Left hindlimb (tissue), 1 donor: ENCODE results near the gene COL4A1.

Experiments
- DNase-seq: peaks from one replicate; pipeline ENCODE4 v3.0.0-alpha.2; 2018

COL4A1 gene

DNA sequence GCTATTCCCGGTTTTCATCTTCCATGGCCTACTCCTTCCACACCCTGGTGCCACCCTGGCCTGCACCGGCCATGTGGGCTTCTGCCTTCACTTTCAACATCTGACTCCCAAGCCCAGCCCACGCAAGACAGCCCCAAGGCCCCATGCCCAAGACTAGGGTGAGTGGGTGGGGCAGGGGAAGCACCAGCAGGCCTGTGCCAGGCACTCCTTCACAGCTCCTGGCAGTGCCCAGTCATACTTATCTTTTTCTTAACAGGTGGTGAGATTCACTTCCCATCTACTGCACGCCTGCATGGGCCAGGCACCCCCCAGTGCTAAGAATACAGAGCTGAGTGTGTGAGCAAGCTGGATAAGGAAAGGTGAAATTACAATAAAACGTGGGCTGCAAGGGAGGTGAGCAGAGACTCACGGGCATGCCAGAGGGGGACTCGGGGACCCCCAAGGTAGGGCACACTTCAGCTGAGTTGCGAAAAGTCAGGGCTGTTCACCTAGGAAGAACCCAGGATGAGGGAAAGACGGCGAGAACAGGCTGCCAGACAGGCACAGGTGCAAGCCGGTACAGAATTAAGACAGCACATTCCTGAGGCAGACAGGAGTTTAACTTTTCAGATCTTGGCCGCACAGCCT lies 55.7 kb downstream of the COL4A1 start:
- DNase-seq = no peak

DNA sequence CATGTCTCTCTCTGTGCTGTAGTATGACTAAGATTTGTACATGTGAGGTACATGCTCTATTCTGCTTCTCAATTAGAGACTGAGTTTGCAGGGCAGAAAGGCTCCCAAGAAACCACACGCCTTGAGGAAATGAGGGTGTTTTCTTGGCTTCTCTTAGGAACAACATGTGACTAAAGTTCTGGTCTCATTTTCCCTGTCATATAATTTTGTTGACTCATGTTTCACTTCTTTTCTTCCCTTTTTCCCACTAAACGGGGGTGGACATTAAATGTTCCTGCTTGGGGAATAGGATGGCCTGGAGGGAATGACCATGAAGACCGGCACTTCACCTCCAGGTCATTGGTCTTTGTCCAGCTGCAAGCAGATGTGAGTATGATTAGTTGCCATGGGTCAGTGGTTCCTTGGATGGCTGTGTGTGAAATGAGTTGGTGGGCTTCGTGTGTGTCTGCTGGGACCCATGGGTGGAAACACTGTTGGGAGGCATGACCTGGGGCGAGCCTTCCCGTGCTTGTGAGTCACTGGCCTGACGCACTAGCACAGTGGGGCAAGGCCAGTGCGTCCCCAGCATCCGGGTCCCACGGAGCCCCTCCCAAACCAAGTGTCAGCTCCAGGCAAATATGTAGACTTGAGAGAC lies 56.6 kb downstream of the COL4A1 start:
- DNase-seq = no peak

DNA sequence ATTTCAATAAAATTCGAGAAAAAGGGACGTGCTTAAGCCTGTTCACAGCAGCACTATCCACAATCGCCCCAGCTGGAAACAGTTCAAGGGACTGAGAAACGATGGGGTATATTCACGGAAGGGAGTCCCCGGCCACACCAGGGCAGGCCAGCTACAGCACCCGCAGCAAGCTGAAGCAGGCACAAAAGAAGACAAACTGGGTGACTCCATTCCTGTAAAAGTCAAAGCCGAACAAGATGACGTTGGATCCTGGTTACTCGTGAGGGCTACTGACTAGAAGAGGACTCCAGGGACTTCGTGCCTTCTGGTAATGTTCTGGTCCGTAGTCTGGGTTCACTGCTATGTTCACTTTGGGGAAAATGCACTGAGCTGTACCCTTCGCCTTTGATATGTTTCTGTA lies 57.6 kb downstream of the COL4A1 start:
- DNase-seq = no peak

DNA sequence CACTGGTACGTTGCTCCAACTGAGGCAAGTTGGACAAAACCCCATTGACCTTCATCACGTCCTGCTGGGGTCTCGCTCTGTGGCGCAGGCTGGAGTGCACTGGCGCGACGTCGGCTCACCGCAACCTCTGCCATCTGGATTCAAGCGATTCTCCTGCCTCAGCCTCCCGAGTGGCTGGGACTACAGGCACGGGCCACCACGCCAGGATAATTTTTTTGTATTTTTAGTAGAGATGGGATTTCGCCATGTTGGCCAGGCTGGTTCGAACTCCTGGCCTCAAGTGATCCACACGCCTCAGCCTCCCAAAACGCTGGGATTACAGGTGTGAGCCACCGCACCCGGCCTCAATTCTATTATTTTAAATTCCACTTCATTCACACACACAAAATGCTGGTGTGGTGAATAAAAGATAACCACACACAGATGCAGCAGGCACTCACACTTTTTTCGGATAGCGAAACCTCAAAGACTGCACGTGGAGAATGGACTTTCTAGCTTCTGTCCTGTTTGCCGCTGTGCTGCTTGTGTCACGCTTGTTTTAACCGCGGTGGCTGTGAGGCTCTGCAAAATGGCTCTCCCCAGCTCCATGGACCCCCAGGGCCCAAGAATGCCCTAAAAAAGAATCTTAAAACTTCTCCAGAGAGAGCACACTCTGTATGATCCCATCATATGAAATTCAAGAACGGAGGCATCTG lies 58.4 kb downstream of the COL4A1 start:
- no peak for DNase-seq

DNA sequence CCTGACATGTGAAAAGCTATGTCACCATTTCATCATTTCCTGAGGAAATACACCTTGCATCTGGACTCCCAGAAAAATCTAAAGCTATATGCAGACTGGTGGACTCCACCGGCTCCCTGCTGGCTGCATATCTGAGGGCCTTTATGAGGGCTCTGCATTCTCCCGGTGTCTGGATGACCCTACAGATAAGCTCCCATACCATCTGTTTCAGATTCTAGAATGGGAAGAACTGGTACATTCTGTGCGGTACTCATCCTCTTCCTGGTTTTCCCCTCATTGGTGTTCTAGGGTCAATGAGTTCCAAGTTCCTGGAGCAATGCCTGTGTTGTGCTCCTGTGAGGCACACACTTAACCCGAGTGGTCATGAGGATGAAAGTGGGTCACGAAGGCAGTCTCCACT lies 60.4 kb downstream of the COL4A1 start:
- no peak for DNase-seq

DNA sequence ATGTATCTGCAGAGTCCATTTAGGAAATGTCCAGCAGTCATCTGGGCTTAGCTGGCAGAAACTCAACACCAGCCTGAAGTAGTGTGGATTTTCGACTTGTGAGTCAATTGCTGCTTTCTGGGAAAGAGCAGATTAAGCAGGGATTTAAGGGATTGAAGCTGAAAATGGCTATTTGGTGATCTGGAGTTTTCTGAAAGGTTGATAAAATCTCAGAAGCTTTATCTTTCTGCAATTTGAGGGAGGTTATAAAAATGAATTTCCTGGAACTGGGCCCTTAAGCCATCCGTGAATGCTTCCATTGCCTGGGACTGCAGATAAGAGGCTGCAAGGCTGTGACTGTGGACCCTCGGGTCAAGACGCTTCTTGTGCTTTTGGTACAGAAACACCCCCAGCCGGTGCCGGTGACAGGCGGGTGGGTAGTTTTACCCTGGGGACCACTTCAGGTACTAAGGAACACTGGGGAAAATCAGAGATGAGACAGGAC lies 61.5 kb downstream of the COL4A1 start:
- DNase-seq = no peak

DNA sequence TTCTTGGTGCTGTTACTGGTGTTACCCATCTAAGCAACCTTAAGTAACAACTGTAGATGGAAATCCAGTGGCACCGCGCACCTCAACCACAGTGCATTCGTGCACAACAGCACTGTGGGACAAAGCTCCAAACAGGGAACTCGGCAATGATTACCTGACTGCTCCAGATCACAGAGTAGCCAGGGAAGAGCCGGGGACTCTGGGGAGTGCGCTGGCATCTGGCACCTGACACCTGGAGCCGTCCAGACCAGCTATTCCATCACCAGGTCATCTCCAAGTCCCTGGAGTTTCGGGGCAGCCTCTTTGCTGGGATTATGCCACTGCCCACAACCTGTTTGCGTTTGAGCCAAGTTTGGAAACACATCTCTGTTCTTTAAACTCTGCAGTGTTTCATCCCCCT lies 62.0 kb downstream of the COL4A1 start:
- no peak for DNase-seq

DNA sequence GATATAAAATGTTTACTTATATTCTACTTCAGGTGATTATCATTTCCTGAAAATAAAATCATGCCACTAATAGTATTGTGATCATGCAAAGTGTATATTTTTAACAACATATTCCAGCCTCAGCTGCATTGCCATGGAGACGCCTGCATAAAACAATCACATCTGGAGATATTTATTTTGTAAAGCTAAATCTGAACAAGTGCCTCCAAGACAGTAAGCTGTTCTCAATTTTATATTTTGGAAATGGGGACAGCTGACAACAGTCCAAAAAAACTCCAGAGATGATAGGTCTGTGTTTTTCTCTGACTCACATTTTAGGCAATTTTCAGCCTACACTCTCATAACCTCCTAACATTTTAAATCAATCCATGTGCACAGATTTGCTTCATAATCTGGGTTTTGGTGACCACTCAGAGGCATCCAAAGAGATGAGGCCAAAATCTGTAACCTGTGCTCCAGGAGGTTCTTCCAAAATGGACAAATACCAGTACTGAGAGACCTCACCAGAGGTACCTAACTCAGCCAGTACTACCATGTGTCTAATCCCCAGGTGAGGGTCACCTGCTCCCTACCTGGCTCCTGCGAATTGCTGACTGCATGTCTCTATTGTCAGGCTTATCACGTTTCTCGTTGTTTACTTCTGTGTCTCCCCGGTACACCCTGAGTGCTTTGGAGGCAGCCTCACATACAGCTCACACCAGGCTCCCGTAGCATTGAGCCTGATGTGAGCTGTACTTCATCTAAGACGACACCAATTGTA lies 62.7 kb downstream of the COL4A1 start:
- no peak for DNase-seq

DNA sequence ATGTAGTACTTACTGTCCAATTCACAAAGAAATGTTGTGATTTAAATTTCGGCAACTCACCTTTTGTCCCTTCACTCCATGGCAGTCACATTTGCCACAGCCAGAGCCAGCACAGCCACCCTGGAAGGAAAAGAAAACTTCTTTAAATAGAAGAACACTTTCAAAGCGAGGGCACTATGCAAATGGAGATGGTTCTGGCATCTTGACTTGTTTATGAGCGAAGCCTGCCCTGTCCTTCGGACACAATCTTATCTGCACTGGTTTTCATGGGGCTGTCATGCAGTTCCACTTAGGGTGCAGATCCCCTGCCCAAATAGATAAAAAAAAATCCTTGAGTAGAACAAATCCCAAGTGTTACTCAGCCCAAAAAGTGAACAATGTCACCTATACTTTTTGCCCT lies 64.3 kb downstream of the COL4A1 start:
- DNase-seq = no peak

DNA sequence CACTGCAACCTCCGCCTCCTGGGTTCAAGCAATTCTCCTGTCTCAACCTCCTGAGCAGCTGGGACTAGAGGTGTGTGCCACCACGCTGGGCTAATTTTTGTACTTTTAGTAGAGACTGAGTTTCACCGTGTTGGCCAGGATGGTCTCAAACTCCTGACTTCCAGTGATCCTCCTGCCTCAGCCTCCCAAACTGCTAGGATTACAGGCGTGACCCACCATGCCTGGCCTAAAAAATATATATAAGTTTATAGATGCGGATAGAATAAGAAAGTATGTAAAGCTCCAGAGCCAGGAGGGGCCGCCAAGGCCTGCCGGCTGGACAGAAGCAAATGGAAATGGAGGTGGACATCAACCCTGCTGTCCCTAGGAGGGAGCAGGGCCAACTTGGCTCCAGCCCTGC lies 66.0 kb downstream of the COL4A1 start:
- no peak for DNase-seq

DNA sequence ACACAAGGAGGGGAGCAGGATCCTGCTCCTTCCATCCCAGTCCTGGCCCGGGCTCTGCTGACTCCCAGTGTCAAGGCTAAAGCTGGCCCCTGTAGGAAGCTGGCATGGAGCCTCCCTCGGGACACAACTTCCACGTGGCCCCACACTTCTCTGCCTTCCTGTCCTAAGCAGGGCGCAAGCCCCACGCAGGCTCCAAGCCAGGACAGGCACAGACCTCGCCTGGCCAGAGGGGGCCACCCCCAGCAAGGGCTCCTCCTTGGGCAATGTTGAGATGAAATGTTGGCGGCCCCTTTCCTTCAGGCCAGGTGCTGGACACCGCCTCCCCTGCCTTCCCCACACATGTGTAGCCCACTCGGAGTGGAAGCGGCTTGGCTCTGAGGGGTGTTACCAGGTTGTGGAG lies 66.6 kb downstream of the COL4A1 start:
- DNase-seq = no peak

DNA sequence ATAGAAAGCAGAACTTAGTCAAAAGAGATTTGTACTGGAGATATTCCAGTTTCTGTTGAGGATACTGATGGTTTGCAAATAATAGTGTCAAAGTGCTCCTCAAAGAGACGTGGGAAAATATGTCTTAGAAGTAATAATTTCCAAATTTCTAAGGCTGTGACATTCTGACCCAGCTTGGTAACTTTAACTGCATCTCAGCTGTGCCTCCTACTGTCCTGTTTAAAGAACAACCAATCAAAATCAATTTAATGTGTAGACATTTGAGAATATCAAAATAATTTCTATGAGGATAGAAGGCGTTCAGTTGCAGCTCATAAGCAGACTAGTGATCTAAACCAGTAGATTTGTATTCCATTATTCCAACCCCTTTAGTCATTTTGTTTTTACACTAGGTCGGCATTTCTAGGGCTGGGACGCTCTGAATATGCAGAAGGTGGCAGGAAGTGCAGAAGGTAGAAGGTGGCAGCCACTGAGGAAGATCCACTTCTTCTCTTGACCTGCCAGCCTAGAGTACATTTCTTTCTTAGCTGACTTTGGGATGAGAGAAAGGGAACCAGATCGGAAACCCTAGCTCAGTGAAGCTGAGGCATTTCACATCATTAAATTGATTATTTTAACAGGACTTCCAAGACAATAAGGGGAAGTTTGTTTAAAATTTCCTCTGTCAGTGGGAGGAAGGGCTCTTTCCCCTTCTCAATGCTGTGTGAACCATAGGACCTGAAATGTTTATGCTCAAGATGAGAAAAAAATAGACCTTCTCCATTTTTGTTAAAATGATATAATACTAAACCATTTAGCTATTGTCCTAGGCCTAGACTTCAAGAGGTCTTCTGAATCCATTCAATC lies 67.5 kb downstream of the COL4A1 start:
- no peak for DNase-seq

DNA sequence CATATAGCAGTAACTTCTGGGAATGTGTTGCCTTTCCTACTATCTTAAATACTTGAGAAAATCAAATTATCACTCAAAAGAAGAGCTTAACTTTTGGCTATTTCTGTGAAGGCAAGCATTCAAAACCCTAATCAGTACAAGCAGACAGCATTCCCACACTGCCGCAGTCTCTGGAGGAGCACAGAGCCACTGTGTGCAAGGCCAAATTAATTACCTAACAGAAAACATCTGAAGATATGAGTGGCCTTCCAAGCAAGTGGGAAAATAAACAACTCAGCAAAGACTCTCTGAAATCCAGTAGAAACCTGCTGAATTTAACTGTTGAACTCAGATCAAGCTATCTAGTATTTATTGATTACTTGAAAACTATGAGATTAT lies 68.2 kb downstream of the COL4A1 start:
- no peak for DNase-seq

DNA sequence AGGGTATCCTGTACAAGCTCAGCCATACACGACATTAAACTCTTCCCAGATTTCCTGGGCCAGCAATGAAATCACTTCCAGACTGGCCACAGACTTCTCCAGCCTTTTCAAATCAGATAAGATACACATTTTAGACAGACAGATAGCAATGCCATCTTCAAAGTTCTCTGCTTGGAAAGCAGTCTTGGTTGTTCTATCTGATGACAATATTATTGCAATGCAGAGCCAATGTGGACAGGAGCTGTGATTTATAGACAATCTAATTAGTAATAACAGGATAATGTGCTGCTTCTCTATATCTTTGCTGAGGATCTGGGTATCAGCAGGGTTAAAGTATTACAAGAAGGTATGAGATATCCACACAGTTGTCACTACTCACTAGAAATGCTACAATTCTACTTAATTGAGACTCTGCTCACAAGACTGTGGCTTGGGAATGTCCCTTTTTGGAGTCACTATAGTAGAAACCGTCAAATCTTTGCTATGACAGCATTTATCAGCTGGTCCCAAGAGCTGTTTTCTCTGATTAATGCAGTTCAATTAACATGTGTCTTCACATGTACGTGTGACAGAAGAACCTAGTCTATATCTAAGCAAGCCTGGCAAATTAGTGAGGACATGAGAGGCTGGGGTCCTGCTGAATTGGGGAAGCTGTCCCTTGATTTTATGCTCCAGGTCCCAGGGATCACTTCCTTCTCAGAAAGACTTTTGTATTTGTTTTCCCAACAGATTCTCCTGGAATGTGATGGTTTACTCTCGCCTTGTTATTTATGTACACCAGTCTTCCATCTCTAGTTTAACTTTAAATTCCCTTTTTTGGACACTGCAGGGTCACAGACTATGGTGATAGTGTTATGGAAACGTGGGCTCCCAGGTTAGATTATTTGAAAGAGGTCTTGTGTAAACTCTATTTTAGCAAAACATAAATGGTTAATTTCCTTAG lies 68.8 kb downstream of the COL4A1 start:
- no peak for DNase-seq

DNA sequence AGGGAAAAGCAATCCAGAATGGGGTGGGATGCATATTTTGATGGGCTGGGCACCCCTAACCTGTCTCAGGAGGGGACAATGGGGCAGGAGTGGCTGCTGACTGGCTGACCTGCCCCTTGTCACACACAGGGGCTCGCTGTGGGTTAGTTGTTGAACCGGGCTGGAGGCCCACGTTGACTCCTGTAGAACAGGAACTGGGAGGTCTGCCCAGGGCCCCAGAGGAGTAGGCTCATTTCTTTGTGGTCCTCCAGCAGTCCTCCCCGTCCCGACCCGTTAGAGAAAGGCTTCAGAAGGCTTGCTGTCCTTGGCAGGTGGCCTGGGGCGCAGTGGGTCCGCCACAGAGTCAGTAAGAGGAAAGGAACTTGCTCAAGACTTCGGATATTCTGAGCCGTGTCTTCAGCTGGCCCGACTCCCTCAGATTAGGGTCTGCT lies 70.1 kb downstream of the COL4A1 start:
- DNase-seq = no peak

DNA sequence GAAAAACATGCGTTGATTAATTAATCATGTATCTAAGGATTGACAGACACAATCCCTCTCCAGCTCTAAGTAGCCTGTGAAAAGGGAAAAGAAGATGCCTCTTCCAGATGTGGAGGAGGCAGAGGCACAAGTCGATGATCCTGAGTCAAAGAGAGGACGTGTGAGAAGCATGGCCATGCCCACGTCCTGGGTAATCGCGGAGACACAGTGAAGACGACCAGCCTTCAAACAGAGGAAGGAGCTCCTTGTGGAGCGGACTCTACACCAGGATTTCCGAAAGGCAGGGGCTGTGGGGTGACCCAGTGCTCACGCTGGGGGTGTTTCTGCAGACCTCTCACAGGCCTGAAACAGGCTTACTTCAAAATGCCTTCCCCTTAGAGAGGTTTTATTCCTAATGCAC lies 70.5 kb downstream of the COL4A1 start:
- no peak for DNase-seq

DNA sequence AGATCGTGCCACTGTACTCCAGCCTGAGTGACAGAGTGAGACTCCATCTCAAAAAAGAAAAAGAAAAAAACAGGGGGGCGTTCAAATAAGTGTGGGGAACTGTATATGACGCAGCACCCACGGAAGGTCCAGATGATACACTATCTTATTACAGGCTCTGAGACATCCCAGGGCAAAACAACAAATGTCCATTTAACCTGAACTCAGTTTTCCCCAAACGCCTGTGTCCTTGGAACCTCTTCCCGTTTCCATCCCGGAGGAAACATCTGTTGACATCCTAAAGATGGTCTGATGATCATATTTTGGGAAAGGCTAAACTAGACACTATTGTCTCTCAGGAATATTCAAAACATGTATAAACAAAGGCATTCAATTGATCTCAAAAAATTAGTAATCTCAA lies 72.4 kb downstream of the COL4A1 start:
- DNase-seq = no peak

DNA sequence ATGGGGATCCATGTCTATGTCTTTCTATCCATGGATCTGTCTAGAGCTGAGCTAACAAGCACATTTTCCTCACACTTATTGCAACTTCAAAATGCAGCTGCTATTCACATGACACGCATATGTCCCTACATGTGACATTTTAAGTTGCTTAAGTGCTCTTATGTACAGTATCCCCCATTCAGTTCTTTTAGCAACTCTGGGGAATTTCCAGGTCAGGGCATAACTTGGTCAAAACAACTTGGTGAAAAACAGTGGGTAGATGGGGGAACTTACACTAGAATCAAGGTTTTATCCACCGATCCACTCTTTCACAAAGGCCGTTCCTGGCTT lies 73.0 kb downstream of the COL4A1 start:
- no peak for DNase-seq

DNA sequence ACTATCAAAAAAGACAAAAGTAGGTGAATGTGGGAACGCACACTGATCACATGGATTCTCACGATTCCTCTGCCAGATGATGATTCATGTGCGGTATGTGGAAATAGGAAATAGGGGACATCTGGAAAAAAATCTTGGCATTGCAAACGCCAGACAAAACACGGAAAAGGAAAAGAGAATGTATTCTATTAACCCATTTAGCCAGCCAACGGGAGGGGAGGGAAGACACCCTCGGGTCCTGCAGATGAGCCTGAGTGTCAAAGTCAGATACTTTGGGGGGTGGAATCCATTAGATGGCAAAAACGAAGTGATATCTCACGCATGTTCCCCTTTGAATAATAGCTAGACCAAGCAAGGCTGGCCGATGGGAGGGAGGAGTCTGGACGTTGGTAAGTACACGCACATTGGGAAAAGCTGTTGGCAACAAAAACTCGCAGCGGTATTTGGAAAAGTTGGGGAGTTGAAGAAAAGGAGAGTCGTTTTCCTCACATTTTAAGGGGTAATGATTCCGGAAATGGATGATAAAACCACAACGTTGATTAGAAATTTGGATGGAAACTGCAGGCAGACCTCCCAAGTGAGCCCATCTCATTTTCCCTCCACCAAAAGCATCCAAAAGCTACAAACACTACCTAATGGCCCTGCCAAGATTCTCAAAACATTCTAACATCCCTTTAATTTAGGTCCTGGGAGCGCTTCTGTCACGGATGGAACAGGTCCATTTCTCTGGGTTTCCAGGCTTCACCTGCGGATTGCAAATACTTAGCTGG lies 73.6 kb downstream of the COL4A1 start:
- peak; percentile 82 for DNase-seq

DNA sequence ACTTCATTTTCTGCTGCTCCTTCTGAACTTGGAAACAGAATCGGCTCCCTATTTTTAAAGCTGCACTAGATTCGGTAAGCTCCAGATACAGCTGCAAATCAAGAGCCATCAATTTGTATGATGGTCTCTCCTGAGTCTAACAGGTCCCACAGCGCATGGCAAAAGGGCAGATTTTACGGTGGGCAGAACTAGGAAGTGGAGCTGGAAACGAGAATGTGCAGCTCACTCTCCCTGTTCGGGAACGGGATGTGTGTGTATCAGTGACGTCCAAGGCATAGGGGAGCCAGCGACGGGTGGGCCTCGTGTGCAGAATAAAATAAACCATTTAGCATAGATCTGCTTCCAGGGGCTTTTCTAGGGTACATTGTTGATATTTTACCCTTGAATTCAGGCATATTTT lies 74.2 kb downstream of the COL4A1 start:
- peak; percentile 68 for DNase-seq

DNA sequence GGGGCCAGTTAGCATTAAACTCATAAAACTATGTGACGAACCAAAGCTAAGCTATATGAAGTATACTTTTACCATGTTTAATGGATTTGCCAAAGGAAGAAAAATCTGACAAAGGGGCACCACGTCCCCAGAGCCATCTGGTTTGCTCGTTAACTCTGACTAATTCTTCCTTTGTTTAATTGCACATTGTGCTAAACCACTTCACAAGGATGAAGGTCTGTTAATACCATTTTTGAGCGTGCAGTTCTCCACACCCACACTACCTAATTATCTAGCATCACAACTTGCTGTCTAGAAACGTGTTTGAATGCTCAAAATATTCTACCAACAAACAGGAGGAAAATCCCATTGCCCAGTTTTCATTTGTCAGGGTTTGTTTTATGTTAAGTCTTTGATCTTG lies 74.8 kb downstream of the COL4A1 start:
- DNase-seq = no peak
